SK-N-MC (cell line): ENCODE data around the gene RTL10.

Source experiments
- EZH2 ChIP-seq: fragments of 200-600 bp; sonication (generic); IDR thresholded peaks from one replicate; pipeline ENCODE4 v1.6.1; 2017; ENCODE audit warnings: antibody characterized with exemption
- FOXP2 ChIP-seq: optimal IDR thresholded peaks from 2 replicates; pipeline ENCODE3; 2011; ENCODE audit warnings: mild to moderate bottlenecking, moderate library complexity; ENCODE audit not compliant: insufficient read depth; ENCODE audit errors: extremely low read length, control extremely low read depth
- POLR2AphosphoS5 ChIP-seq: IDR thresholded peaks from 2 replicates; pipeline ENCODE4 v1.6.1; 2012; ENCODE audit warnings: mild to moderate bottlenecking, low read depth, low read length, borderline replicate concordance

- TF ChIP-seq EZH2 (no peak), POLR2AphosphoS5 (no peak), FOXP2 (no peak)
Measured at GRCh38 chr22:19879246-19879570, 24.5 kb upstream of the RTL10 start.
